GM10847 (cell line): ENCODE results near the gene TMEM238.

Source experiments
- POLR2A ChIP-seq: IDR thresholded peaks from 2 replicates; pipeline ENCODE4 v1.6.1; 2011; ENCODE audit not compliant: insufficient read length; ENCODE audit errors: extremely low read depth

Gene TMEM238

GRCh38 chr19:55384131-55384919 is at the start of gene TMEM238:
TMEM238 (minus strand) TSS chr19:55384292; CDS start chr19:55384259, 33 bp downstream.
- no peak for TF ChIP-seq POLR2A

- TF ChIP-seq POLR2A: no peak
Observed at GRCh38 chr19:55433292-55433691, 49.2 kb upstream of the TMEM238 start.

- no peak for TF ChIP-seq POLR2A
Observed at GRCh38 chr19:55432241-55432959, 48.3 kb upstream of the TMEM238 start.

GRCh38 chr19:55431183-55431582 is 47.1 kb upstream of the TMEM238 start:
- no peak for TF ChIP-seq POLR2A

GRCh38 chr19:55426042-55426441 is 42.0 kb upstream of the TMEM238 start:
- TF ChIP-seq POLR2A: no peak

- no peak for TF ChIP-seq POLR2A
Observed at GRCh38 chr19:55424518-55424917, 40.4 kb upstream of the TMEM238 start.

GRCh38 chr19:55423225-55424005 is 39.3 kb upstream of the TMEM238 start:
- no peak for TF ChIP-seq POLR2A

GRCh38 chr19:55419624-55420236 is 35.6 kb upstream of the TMEM238 start:
- no peak for TF ChIP-seq POLR2A

GRCh38 chr19:55419103-55419502 is 35.0 kb upstream of the TMEM238 start:
- no peak for TF ChIP-seq POLR2A

GRCh38 chr19:55418185-55418584 is 34.1 kb upstream of the TMEM238 start:
- no peak for TF ChIP-seq POLR2A

- TF ChIP-seq POLR2A: no peak
Observed at GRCh38 chr19:55410168-55410567, 26.1 kb upstream of the TMEM238 start.

GRCh38 chr19:55408533-55408872 is 24.4 kb upstream of the TMEM238 start:
- no peak for TF ChIP-seq POLR2A

GRCh38 chr19:55407800-55408532 is 23.9 kb upstream of the TMEM238 start:
- TF ChIP-seq POLR2A: no peak

- TF ChIP-seq POLR2A: peak; percentile 99
Observed at GRCh38 chr19:55407550-55407799, 23.4 kb upstream of the TMEM238 start, which contains the start of gene UBE2S. UBE2S (minus strand) TSS chr19:55407788; CDS start chr19:55407589, 199 bp downstream.
